T-helper 2 cell treated with Interferon-gamma antibody and Interleukin-4, amounts not matched to agents 5 μg/mL and 100 μg/mL, for 36 hours (primary cell): ENCODE measurements around the gene FRMD8.

Source experiments
- DNase-seq: peaks from one replicate; pipeline ENCODE4 v3.0.0; 2021; ENCODE audit warnings: low spot score
- H3K27ac Mint-ChIP-seq: one replicate; pipeline ENCODE4 v1.8.0; 2021; ENCODE audit warnings: mild to moderate bottlenecking, mixed read lengths
- H3K27me3 Mint-ChIP-seq: one replicate; pipeline ENCODE4 v1.8.0; 2021; ENCODE audit warnings: low read depth, mixed read lengths
- H3K36me3 Mint-ChIP-seq: one replicate; pipeline ENCODE4 v1.8.0; 2021; ENCODE audit warnings: low read depth, mixed read lengths
- H3K4me1 Mint-ChIP-seq: one replicate; pipeline ENCODE4 v1.8.0; 2021; ENCODE audit warnings: low read depth, mixed read lengths
- H3K4me3 Mint-ChIP-seq: one replicate; pipeline ENCODE4 v1.8.0; 2022; ENCODE audit warnings: mild to moderate bottlenecking, moderate library complexity, mixed read lengths
- H3K9me3 Mint-ChIP-seq: one replicate; pipeline ENCODE4 v1.8.0; 2021; ENCODE audit warnings: mixed read lengths

Gene FRMD8

GRCh38 chr11:65418681-65419459, 32.4 kb downstream of the FRMD8 start:
- Mint-ChIP-seq H3K36me3 (peaks cover 16% of the 10 kb centered on the region), H3K27ac (peak overlapping the region; percentile 98), H3K27me3 (peaks cover 11% of the 10 kb centered on the region), H3K4me1 (peaks cover 42% of the 10 kb centered on the region), H3K4me3 (peak overlapping the region; percentile 95), H3K9me3 (no peaks in the 10 kb centered on the region)
- peak; percentile 93 for DNase-seq

GRCh38 chr11:65419460-65419771, 33.0 kb downstream of the FRMD8 start:
- Mint-ChIP-seq H3K4me3 (peak overlapping the region; percentile 95), H3K27me3 (peaks cover 12% of the 10 kb centered on the region), H3K4me1 (peaks cover 44% of the 10 kb centered on the region), H3K9me3 (no peaks in the 10 kb centered on the region), H3K27ac (peak overlapping the region; percentile 98), H3K36me3 (peaks cover 21% of the 10 kb centered on the region)
- no peak for DNase-seq

GRCh38 chr11:65419772-65420481, 33.5 kb downstream of the FRMD8 start:
- Mint-ChIP-seq H3K36me3 (peaks cover 24% of the 10 kb centered on the region), H3K27me3 (peaks cover 18% of the 10 kb centered on the region), H3K27ac (peak overlapping the region; percentile 98), H3K9me3 (no peaks in the 10 kb centered on the region), H3K4me3 (peak overlapping the region; percentile 95), H3K4me1 (peaks cover 48% of the 10 kb centered on the region)
- peak; percentile 74 for DNase-seq

- peaks cover 30% of the 10 kb centered on the region for H3K36me3 Mint-ChIP-seq
- H3K4me1 Mint-ChIP-seq: peaks cover 52% of the 10 kb centered on the region
- H3K27me3 Mint-ChIP-seq: peaks cover 20% of the 10 kb centered on the region
- H3K4me3 Mint-ChIP-seq: peak overlapping the region; percentile 95
- no peaks in the 10 kb centered on the region for H3K9me3 Mint-ChIP-seq
- DNase-seq: no peak
- H3K27ac Mint-ChIP-seq: peak overlapping the region; percentile 98
Measured at GRCh38 chr11:65420506-65420905, 34.1 kb downstream of the FRMD8 start.

- H3K4me3 Mint-ChIP-seq: peak overlapping the region; percentile 95
- peaks cover 36% of the 10 kb centered on the region for H3K36me3 Mint-ChIP-seq
- H3K4me1 Mint-ChIP-seq: peaks cover 51% of the 10 kb centered on the region
- peak; percentile 91 for DNase-seq
- H3K27me3 Mint-ChIP-seq: peaks cover 20% of the 10 kb centered on the region
- no peaks in the 10 kb centered on the region for H3K9me3 Mint-ChIP-seq
- peak overlapping the region; percentile 98 for H3K27ac Mint-ChIP-seq
Measured at GRCh38 chr11:65420979-65421793, 34.7 kb downstream of the FRMD8 start.

GRCh38 chr11:65421794-65422632, 35.6 kb downstream of the FRMD8 start:
- peak overlapping the region; percentile 95 for H3K4me3 Mint-ChIP-seq
- peaks cover 44% of the 10 kb centered on the region for H3K36me3 Mint-ChIP-seq
- H3K4me1 Mint-ChIP-seq: peaks cover 53% of the 10 kb centered on the region

GRCh38 chr11:65422633-65423515, 36.4 kb downstream of the FRMD8 start, which contains the start of gene NEAT1:
Gene NEAT1 (plus strand): TSS chr11:65422798.
- DNase-seq: peak; percentile 94
- peak within 1 kb of the TSS; percentile 98 for H3K27ac Mint-ChIP-seq
- H3K4me1 Mint-ChIP-seq: peaks cover 53% of the 10 kb centered on the region
- H3K9me3 Mint-ChIP-seq: no peaks in the 10 kb centered on the region
- H3K4me3 Mint-ChIP-seq: peak within 1 kb of the TSS; percentile 95
- H3K27me3 Mint-ChIP-seq: peaks cover 20% of the 10 kb centered on the region
- peaks cover 53% of the 10 kb centered on the region for H3K36me3 Mint-ChIP-seq

More at GRCh38 chr11:65421794-65422632, 35.6 kb downstream of the FRMD8 start:
- H3K27ac Mint-ChIP-seq: peak overlapping the region; percentile 98
- H3K9me3 Mint-ChIP-seq: no peaks in the 10 kb centered on the region
- peak; percentile 96 for DNase-seq
- H3K27me3 Mint-ChIP-seq: peaks cover 20% of the 10 kb centered on the region

GRCh38 chr11:65423516-65424204, 37.2 kb downstream of the FRMD8 start:
- no peaks in the 10 kb centered on the region for H3K9me3 Mint-ChIP-seq
- DNase-seq: no peak
- H3K4me3 Mint-ChIP-seq: peak overlapping the region; percentile 95
- peaks cover 20% of the 10 kb centered on the region for H3K27me3 Mint-ChIP-seq
- H3K36me3 Mint-ChIP-seq: peaks cover 59% of the 10 kb centered on the region
- H3K27ac Mint-ChIP-seq: peak overlapping the region; percentile 98
- peaks cover 55% of the 10 kb centered on the region for H3K4me1 Mint-ChIP-seq

GRCh38 chr11:65424205-65425104, 38.0 kb downstream of the FRMD8 start:
- Mint-ChIP-seq H3K27ac (peak overlapping the region; percentile 98), H3K27me3 (peaks cover 20% of the 10 kb centered on the region), H3K36me3 (peaks cover 62% of the 10 kb centered on the region), H3K9me3 (no peaks in the 10 kb centered on the region), H3K4me3 (peak overlapping the region; percentile 95), H3K4me1 (peaks cover 56% of the 10 kb centered on the region)
- peak; percentile 64 for DNase-seq

GRCh38 chr11:65425105-65425970, 38.9 kb downstream of the FRMD8 start:
- Mint-ChIP-seq H3K27ac (peak overlapping the region; percentile 98), H3K4me3 (peak overlapping the region; percentile 95), H3K36me3 (peaks cover 68% of the 10 kb centered on the region), H3K4me1 (peaks cover 61% of the 10 kb centered on the region), H3K9me3 (no peaks in the 10 kb centered on the region), H3K27me3 (peaks cover 20% of the 10 kb centered on the region)
- peak; percentile 88 for DNase-seq
